Renal cortex interstitium (tissue), 11 donors: Measurements from ENCODE around the gene SPTBN4. TPM values are rescaled to one million over a fixed set of nuclear protein-coding genes. Genes with fewer than 3 reads are reported as not detected.

ENCODE experiments used
- DNase-seq, 11 donors: peaks; one replicate each; pipeline ENCODE4 v3.0.0-alpha.2; 2013; ENCODE audit warnings: low read depth in 9 of 11, low spot score in 4 of 11; ENCODE audit errors: extremely low read depth in 1 of 11
- polyA plus RNA-seq, 3 donors: library from polyadenylated mRNA; unstranded; fragments of 120-200 nt; gene quantifications; one replicate each; pipeline ENCODE4 v1.2.1, GENCODE V29; 2013; ENCODE audit not compliant: insufficient read length in 3 of 3

SPTBN4 gene
- polyA plus RNA-seq, 3 donors: 1.5 to 2.2 (median 1.6) TPM

DNA sequence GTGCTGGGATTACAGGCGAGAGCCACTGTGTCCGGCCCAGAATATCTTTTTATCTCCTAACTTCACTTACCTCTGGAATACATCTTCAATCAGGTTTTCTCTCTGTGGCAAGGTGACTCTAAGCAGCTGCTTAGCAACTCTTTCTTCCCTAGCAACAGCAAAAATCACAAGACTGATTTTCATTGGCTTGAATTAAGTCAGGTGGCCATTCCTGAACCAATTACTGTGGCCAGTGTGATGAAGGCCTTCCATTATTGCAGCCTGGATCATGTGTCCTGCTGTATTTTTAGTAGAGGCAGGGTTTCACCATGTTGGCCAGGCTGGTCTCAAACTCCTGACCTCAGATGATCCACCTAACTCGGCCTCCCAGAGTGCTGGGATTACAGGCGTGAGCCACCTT, 125.4 kb downstream of the SPTBN4 start:
- no peak for DNase-seq

- no peak for DNase-seq
Observed at GRCh38 chr19:40594255-40594654, 127.5 kb downstream of the SPTBN4 start.

GRCh38 chr19:40594657-40595091, 127.9 kb downstream of the SPTBN4 start:
- no peak for DNase-seq

- no peak for DNase-seq
Observed at GRCh38 chr19:40596608-40597328, 130.0 kb downstream of the SPTBN4 start.

- no peak for DNase-seq
Observed at GRCh38 chr19:40597329-40597838, 130.6 kb downstream of the SPTBN4 start.

GRCh38 chr19:40598121-40598917, 131.5 kb downstream of the SPTBN4 start:
- peak in 8 of 11 donors; percentile 83 to 92 (median 90) for DNase-seq

GRCh38 chr19:40598918-40599307, 132.1 kb downstream of the SPTBN4 start:
- DNase-seq: no peak

DNA sequence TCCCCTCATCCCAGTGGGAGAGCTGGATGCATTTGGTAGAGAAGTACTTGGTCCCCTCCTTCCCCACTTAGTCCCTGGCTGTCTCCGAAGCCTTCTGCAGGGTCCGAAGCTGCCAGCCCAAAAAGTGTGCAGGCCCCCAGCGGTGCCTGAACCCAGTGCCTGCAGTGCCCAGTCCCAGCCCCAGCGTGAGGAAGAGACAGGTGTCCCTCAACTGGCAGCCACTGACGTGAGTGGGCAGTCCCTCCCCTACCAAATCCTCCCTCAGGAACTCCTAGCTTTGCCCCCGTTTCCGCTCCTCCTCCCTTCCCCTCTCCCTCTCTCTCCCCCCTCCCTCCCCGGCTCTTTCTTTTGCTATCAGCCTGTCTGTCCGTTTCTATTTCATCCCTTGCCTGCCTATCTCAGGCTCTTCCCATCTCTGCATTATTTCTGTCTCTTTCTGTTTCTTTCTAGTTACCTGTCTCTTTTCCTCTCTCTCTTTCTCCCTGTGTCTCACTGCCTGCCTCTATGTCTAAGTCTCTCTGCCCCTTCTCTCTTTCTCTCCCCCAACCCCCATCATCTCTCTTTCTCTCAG, 132.6 kb downstream of the SPTBN4 start:
- no peak for DNase-seq

DNA sequence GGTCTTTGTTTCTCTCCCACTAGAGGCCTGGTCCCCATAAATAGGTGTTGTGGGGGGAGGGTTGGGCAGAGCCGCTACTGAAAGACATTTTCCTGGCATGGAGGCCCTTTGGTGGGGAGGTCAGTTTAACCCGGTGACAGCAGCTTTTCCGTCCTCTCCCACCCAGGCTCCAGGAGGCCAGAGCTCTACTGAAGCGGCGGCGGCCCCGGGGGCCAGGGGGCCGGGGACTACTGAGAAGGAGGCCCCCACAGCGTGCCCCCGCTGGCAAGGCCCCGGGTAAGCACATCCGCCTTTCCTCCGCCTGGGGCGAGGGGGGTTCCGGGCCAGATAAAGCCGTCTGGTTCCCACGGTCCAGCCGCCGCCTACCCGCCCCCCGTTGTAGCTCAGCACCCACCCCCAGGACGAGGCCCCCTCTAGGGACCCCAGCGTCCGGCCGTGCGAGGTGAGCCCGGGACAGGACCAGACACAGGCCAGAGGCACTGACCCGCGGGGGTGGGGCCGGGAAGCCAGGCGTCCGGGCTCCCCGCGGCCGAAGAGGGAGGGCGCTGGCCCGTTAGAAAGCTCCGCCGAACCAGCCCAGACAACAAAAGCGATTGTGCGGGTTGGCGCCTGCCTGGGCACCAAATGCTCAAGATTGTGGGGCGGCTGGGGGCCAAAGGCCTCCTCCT, 133.2 kb downstream of the SPTBN4 start:
- no peak for DNase-seq

DNA sequence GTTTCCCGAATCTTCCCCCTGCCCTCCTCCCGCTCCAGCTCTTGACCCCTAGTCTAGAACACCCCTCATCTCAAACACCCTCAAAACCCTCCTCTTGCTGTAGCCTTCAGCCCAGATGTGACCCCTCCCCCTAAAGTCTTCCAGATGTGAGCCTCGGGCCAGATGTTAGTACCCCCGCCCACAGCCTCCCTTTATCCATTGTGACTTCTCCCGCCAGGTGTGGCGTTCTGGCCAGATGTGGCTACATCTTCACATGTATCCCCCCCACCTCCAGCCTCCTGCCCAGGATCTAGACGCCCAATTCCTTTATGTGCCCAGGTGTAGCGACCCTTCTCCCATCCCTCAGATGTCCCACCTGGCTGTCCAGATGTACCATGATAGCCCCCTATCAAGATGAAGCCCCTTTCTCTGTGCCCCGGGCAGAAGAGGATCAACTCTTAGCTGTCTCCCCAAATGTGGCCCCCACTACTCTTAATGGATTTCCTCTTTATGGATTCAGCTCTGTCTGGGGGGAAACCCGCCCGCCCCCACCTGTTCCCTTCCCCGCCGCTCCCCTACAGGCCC, 133.9 kb downstream of the SPTBN4 start:
- DNase-seq: no peak

DNA sequence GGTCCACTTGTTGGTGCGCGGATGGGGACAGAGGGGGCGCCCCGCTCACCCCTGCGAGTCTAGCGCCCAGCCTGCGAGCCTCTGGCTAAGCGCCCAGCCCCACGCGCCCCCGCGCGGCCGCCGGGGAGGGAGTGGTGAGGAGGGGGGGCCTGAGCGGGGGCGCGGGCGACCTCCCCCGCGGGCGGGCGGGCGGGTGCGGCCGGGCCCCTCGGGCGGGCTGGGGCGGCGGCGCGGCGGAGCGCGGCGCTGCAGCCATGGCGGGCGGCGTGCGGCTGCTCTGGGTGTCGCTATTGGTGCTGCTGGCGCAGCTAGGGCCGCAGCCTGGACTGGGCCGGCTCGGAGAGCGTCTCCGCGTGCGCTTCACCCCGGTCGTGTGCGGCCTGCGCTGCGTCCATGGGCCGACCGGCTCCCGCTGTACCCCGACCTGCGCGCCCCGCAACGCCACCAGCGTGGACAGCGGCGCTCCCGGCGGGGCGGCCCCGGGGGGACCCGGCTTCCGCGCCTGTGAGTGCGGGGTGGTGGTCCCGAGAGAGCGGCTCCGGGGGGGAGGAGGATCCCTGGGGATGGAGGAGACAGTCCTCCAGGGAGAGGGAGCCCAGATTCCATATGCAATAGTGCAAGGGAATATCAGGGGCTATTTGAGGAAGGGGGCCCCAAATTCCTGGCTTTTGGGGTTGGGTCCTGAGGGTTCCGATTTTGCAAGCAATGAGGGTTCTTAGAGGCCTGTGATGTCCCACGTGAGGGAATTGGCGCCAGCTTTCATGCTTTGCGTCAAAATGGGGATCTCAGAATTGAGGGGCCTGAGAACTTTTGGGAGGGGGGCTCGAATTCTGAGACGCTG, 134.6 kb downstream of the SPTBN4 start, which contains the start of gene LTBP4:
LTBP4 (plus strand) TSS at position 236 of the 841 bp plus-strand sequence; CDS start at position 255, 19 bp downstream.
- DNase-seq: no peak

GRCh38 chr19:40603071-40603388, 136.2 kb downstream of the SPTBN4 start:
- DNase-seq: no peak

GRCh38 chr19:40603389-40604170, 136.8 kb downstream of the SPTBN4 start:
- DNase-seq: peak in 10 of 11 donors; percentile 91 to 98 (median 95)

GRCh38 chr19:40604171-40604646, 137.4 kb downstream of the SPTBN4 start:
- DNase-seq: no peak

DNA sequence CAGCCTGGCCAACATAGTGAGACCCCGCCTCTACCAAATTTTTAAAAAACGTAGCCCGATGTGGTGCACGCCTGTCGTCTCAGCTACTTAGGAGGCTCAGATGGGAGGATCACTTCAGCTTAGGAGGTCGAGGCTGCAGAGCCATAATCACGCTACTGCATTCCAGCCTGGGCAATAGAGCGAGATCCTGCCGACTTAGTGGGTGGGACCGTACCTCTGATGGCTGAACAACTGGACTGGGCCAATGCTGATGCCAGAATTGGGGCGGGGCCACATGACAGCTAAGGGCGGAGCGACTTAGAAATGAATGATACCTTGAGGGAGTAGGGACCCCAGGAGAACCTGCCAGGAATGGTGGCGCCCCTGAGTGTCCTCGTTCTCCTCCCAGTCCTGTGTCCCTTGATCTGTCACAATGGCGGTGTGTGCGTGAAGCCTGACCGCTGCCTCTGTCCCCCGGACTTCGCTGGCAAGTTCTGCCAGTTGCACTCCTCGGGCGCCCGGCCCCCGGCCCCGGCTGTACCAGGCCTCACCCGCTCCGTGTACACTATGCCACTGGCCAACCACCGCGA, 137.9 kb downstream of the SPTBN4 start:
- DNase-seq: no peak

GRCh38 chr19:40605216-40605971, 138.6 kb downstream of the SPTBN4 start:
- DNase-seq: no peak
